ENCODE results near the gene ZNF180.
"Not testable (repeated sequence)": the region's sequence is repeated elsewhere in the genome, so short reads cannot be mapped to it uniquely, and the experiment has no call there.

The ZNF180 gene

DNA sequence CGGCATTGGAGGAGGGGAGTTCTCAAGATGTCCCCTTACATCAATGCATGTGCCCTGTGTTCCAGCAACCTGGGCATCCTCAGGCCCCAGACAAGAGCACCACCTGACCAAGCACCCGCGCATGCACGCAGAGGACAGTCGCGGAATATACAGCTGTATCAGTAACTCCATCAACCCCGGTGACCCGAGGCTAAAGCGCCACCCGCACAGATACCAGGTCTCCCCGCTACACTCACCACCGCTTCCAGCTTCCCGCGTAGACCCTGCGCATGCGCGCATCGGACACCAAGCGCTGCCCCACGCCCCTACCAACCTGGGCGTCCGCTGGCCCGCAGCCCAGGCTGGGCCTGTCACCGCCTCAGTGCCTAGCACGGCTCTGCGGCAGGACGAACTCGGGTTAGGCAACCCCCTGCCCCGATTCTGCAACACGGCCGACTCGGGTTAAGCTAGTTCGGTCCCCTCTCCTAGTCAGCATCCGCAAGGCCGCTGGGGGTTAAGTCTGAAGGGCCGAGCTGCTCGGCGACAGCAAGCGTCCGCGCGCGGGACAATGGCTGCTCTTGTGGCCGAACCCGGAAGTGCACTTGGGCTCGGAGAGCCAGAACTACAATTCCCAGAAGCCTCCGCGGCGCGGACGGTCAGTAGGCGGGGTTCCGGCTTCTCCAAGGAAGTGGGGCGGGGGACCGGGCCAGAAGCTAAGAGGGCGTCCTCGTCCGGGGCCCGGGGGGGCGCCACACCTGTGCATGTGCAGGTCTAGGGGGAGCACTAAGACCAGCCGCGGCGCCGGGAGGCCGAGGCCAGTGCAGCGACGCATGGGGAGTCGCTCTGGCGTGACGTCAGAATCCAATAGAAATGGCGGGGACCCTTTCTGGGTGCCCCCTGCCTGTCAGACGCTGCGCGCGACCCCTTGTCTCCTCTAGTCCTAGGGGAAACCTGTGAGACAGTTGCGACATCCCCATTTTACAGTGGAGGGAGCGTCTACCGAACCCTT lies at the start of gene ZNF180:
ZNF180 (minus strand) TSS at position 561 of the 988 bp plus-strand sequence. CDS start 3,188 bp downstream, outside the sequence.
- in situ Hi-C loops (cut with HindIII; ENCODE audit: low sequenced_read_pairs) = no loop called here

GRCh38 chr19:44549507-44549906 lies 49.2 kb upstream of the ZNF180 start:
- in situ Hi-C loops (cut with HindIII; ENCODE audit: low sequenced_read_pairs) = no loop called here

- in situ Hi-C loops (cut with HindIII; ENCODE audit: low sequenced_read_pairs) = no loop called here
Observed at GRCh38 chr19:44548736-44549135, 48.4 kb upstream of the ZNF180 start.

- in situ Hi-C loops (cut with HindIII; ENCODE audit: low sequenced_read_pairs) = no loop called here
Observed at GRCh38 chr19:44544031-44544430, 43.7 kb upstream of the ZNF180 start.

GRCh38 chr19:44542671-44543070 lies 42.3 kb upstream of the ZNF180 start:
- in situ Hi-C loops (cut with HindIII; ENCODE audit: low sequenced_read_pairs) = no loop called here

DNA sequence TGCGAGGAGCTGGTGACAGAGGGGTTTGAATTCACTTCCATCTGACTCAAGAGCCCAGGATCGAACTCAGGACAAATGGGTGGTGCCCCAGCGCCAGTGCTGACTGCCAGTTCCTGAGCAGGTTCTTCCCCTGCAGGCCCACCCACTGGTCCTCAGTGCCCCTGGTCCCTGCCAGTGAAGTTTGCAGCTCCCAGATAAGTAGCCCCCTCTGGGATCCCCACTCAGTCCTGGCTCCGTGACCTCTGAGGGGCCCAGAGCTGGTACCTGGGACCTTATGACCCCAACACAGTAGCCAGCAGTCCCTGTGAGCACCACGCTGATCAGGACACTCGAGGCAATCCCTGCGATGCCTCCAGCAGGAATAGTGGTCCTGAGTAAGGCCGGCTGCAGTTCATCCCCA lies 40.4 kb upstream of the ZNF180 start:
- in situ Hi-C loops (cut with HindIII; ENCODE audit: low sequenced_read_pairs) = no loop called here

- in situ Hi-C loops (cut with HindIII; ENCODE audit: low sequenced_read_pairs) = no loop called here
Observed at GRCh38 chr19:44539991-44540390, 39.7 kb upstream of the ZNF180 start.

GRCh38 chr19:44539236-44539826 lies 39.0 kb upstream of the ZNF180 start:
- in situ Hi-C loops (cut with HindIII; ENCODE audit: low sequenced_read_pairs) = no loop called here

- in situ Hi-C loops (cut with HindIII; ENCODE audit: low sequenced_read_pairs) = not testable (repeated sequence)
Observed at GRCh38 chr19:44535361-44535760, 35.0 kb upstream of the ZNF180 start.

GRCh38 chr19:44532819-44533218 lies 32.5 kb upstream of the ZNF180 start:
- in situ Hi-C loops (cut with HindIII; ENCODE audit: low sequenced_read_pairs) = no loop called here

DNA sequence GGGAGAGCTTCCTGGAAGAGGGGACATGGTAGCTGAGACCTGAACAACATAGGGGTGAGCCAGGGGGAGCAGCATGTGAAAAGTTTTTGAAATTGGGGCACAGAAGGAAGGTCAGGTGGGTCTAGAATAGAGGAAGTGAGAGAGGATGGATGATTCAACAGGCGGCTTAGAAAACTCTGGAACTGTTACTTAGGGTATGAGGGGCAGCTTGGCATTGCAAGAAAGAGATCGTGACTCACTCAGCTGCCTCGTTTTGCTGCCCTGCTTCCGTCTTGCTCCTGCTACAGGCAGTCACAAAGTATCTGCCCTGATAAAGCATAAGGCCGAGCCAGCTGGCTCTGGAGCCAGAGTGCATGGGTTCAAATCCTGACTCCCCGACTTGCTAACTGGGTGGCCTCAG lies 30.5 kb upstream of the ZNF180 start:
- in situ Hi-C loops (cut with HindIII; ENCODE audit: low sequenced_read_pairs) = no loop called here

DNA sequence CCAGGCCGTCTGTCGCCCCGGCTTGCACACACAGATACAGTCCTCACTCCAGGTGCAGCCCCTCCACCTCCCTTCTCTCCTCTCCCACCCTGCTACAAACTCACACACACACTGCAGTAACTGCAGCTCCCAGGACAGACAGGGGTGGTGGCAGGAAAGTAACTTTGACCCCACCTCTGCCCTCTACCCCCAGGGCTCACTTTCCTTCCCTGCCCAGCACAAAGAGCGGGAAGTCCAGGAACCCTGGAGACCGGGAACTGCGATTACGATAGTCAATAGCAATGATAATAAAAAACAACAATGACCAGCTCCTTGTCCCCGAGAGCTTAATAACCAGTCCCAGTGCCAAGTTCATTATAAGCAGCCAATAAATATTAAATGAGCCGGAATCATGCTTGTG lies 29.2 kb upstream of the ZNF180 start, which contains the start of gene CEACAM20:
CEACAM20 (minus strand) TSS at position 140 of the 400 bp plus-strand sequence. CDS start 166 bp downstream, outside the sequence.
- in situ Hi-C loops (cut with HindIII; ENCODE audit: low sequenced_read_pairs) = no loop called here

DNA sequence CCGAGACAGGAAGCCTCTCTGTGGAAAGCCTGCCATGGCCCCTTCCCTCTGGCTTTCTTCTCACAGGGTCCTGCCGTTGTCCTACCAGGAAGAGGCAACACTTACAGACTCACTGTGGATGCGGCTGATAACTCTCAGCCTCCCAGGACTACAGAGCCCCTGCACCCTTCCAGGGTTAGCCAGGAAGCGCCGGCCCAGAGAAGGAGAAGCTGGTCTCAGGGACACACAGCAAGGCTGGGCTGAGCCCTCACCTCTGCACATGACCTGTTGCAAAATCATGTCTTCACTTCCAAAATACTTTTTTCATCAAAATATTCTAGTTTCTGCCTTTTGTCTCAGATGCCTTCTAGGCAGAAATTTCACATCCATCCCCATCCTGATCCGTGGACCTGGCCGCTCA lies 27.2 kb upstream of the ZNF180 start:
- in situ Hi-C loops (cut with HindIII; ENCODE audit: low sequenced_read_pairs) = no loop called here

DNA sequence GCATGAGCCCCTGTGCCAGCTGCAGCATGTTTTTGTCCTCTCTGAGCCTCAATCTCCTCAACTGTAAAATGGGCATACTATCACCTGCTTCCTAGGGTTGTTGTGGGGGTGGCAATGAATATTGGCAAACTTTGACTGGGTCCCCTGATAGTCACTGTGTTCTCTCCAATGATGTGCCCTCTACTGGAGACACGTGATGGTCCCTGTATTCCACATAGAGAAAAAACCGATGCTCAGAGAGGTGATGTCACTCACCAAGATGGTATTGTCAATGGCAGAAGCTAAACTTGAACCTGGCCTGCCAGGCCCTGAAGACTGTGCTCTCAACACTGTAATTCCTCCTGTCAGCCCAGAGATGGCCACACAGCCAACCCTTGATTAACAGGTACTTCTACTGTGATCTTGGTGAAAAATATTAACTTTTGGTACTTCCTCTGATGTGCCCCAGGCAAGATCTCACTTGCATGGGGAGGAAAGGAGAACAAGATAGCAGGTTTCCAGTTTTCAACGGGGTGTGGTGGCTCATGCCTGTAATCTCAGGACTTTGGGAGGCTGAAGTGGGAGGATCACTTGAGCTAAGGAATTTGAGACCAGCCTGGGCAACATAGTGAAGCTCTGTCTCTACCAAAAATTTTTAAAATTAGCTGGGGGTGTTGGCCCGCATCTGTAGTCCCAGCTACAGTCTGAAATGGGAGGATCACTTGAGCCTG lies 25.6 kb upstream of the ZNF180 start:
- in situ Hi-C loops (cut with HindIII; ENCODE audit: low sequenced_read_pairs) = no loop called here

- in situ Hi-C loops (cut with HindIII; ENCODE audit: low sequenced_read_pairs) = no loop called here
Observed at GRCh38 chr19:44521370-44521769, 21.0 kb upstream of the ZNF180 start.

- in situ Hi-C loops (cut with HindIII; ENCODE audit: low sequenced_read_pairs) = no loop called here
Observed at GRCh38 chr19:44517146-44517545, 16.8 kb upstream of the ZNF180 start.

- in situ Hi-C loops (cut with HindIII; ENCODE audit: low sequenced_read_pairs) = no loop called here
Observed at GRCh38 chr19:44515907-44516306, 15.6 kb upstream of the ZNF180 start.

- in situ Hi-C loops (cut with HindIII; ENCODE audit: low sequenced_read_pairs) = no loop called here
Observed at GRCh38 chr19:44515031-44515430, 14.7 kb upstream of the ZNF180 start.

- in situ Hi-C loops (cut with HindIII; ENCODE audit: low sequenced_read_pairs) = no loop called here
Observed at GRCh38 chr19:44512326-44513298, 12.3 kb upstream of the ZNF180 start.

DNA sequence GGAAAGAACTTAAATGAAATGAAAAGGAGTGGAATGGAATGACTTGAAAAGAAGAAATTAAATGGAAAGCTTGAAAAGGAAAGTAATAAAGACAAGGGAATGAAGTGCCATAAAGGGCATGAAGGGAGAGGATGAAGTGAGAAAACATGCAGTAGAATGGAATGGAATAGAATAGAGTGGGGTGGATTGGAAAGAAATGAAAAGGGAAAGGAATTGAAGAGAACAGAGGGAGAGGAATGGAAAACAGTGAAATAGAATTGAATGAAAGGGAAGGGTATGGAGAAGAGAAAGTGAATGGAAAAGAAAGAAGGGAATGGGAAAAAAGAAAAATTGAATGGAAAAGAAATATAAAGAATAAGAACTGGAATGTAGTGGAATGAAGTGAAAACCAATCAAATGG lies 9.2 kb upstream of the ZNF180 start:
- in situ Hi-C loops (cut with HindIII; ENCODE audit: low sequenced_read_pairs) = no loop called here
